Suprapubic skin (tissue), 4 donors: Measurements from ENCODE around the gene SLC50A1.

Source experiments
- POLR2A ChIP-seq, 2 donors: fragments of 450-650 bp; IDR thresholded peaks; one replicate each; pipeline ENCODE4 v1.6.1; 2017; ENCODE audit warnings: antibody characterized with exemption in 2 of 2, mild to moderate bottlenecking in 2 of 2, moderate library complexity in 2 of 2
- POLR2AphosphoS5 ChIP-seq, 3 donors: sonication (generic); formaldehyde crosslinking; IDR thresholded peaks; one replicate each; pipeline ENCODE4 v1.6.1; 2017; ENCODE audit warnings: antibody characterized with exemption in 3 of 3
- TF ChIP-seq, protein P1 (sequence below), 2 donors: fragments of 200-600 bp in 1 of 2; fragments of 450-650 bp in 1 of 2; sonication (generic) in 1 of 2; IDR thresholded peaks; one replicate each; pipeline ENCODE4 v1.5.1; 2016 to 2019; ENCODE audit warnings: antibody characterized with exemption in 2 of 2, mild to moderate bottlenecking in 1 of 2, moderate library complexity in 1 of 2

DNA sequence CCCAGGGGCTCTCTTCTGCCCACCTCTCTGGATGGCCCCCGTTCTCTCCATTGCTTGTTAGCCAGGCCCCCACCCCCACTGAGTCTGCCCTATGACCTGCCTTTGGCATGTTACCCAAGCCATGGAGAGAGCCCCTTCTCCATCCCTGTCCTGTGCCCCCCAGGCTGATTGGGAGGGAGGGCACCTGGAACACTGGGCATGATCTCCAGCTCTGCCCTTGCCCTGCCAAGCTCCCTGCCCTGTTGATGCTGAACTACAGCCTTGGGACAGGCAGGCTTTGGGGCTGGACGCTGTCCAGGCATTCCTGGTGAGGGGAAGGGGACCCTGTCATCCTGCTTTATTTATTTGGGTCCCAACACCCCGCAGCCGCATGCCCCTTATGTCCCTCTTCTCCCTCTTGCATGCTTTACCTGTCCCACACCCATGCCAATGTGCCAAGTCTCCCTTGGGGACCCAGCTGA is 48.7 kb downstream of the SLC50A1 start:
- TF ChIP-seq, protein P1, sequence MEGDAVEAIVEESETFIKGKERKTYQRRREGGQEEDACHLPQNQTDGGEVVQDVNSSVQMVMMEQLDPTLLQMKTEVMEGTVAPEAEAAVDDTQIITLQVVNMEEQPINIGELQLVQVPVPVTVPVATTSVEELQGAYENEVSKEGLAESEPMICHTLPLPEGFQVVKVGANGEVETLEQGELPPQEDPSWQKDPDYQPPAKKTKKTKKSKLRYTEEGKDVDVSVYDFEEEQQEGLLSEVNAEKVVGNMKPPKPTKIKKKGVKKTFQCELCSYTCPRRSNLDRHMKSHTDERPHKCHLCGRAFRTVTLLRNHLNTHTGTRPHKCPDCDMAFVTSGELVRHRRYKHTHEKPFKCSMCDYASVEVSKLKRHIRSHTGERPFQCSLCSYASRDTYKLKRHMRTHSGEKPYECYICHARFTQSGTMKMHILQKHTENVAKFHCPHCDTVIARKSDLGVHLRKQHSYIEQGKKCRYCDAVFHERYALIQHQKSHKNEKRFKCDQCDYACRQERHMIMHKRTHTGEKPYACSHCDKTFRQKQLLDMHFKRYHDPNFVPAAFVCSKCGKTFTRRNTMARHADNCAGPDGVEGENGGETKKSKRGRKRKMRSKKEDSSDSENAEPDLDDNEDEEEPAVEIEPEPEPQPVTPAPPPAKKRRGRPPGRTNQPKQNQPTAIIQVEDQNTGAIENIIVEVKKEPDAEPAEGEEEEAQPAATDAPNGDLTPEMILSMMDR (IDR thresholded peaks at IDR 0.05) = no peak
- TF ChIP-seq POLR2A (IDR thresholded peaks at IDR 0.05) (no peak), POLR2AphosphoS5 (IDR thresholded peaks at IDR 0.05) (no peak)
